DND-41 (cell line): ENCODE data around the gene PAPPA.

Experiments used
- ATAC-seq: fragments of 200-7000 bp; cut with Tn5 transposase; 3 replicates; pipeline ENCODE4 v1.9.1; 2021; ENCODE audit warnings: low read depth; ENCODE audit not compliant: insufficient read depth
- DNase-seq: peaks from one replicate; pipeline ENCODE4 v3.0.0-alpha.2; 2020
- H2AFZ ChIP-seq: 2 replicates; pipeline ENCODE4 v1.6.0; 2012; ENCODE audit warnings: low read depth, low read length
- H3K27ac ChIP-seq: 2 replicates; pipeline ENCODE4 v1.5.1; 2012; ENCODE audit warnings: low read length, inconsistent platforms
- H3K27me3 ChIP-seq: fragments of 200-600 bp; sonication (generic); 2 replicates; pipeline ENCODE4 v1.6.0; 2012; ENCODE audit warnings: low read length, mild to moderate bottlenecking, inconsistent platforms; ENCODE audit not compliant: insufficient read depth, poor library complexity
- H3K36me3 ChIP-seq: 2 replicates; pipeline ENCODE4 v1.5.1; 2012; ENCODE audit warnings: low read length, inconsistent platforms; ENCODE audit not compliant: insufficient read depth
- H3K4me1 ChIP-seq: 2 replicates; pipeline ENCODE4 v1.5.1; 2012; ENCODE audit warnings: mild to moderate bottlenecking, low read length; ENCODE audit not compliant: insufficient read depth
- H3K4me2 ChIP-seq: 2 replicates; pipeline ENCODE4 v1.6.0; 2012; ENCODE audit warnings: mild to moderate bottlenecking, moderate library complexity, low read length, inconsistent platforms; ENCODE audit not compliant: insufficient read depth
- H3K4me3 ChIP-seq, 2 experiments: fragments of 200-600 bp in 1 of 2; shearing (Covaris generic) in 1 of 2; 2 replicates each; pipeline ENCODE4 v1.5.1; 2012 to 2016; ENCODE audit warnings: inconsistent platforms in 2 of 2, low read length in 2 of 2, mild to moderate bottlenecking in 2 of 2, low read depth in 1 of 2, moderate library complexity in 1 of 2
- H3K79me2 ChIP-seq: 2 replicates; pipeline ENCODE4 v1.6.0; 2012; ENCODE audit warnings: low read length, inconsistent platforms; ENCODE audit not compliant: insufficient read depth
- H3K9ac ChIP-seq: 2 replicates; pipeline ENCODE4 v1.6.0; 2012; ENCODE audit warnings: low read depth, mild to moderate bottlenecking, inconsistent platforms, low read length, moderate library complexity
- H3K9me3 ChIP-seq: 2 replicates; pipeline ENCODE4 v1.5.1; 2012; ENCODE audit warnings: low read length, moderate library complexity, mild to moderate bottlenecking, inconsistent platforms; ENCODE audit not compliant: insufficient read depth, severe bottlenecking
- H4K20me1 ChIP-seq: 2 replicates; pipeline ENCODE4 v1.6.0; 2012; ENCODE audit warnings: low read length; ENCODE audit not compliant: insufficient read depth
- EZH2 ChIP-seq: IDR thresholded peaks from 3 replicates; pipeline ENCODE4 v1.6.1; 2012; ENCODE audit warnings: borderline replicate concordance, low read depth, mild to moderate bottlenecking, moderate library complexity, low read length, inconsistent platforms; ENCODE audit not compliant: severe bottlenecking
- TF ChIP-seq, protein P1 (sequence below): IDR thresholded peaks from 2 replicates; pipeline ENCODE4 v1.5.1; 2012; ENCODE audit warnings: borderline replicate concordance, low read length, moderate library complexity, mild to moderate bottlenecking; ENCODE audit not compliant: poor library complexity, severe bottlenecking; ENCODE audit errors: extremely low read depth

The PAPPA gene

DNA sequence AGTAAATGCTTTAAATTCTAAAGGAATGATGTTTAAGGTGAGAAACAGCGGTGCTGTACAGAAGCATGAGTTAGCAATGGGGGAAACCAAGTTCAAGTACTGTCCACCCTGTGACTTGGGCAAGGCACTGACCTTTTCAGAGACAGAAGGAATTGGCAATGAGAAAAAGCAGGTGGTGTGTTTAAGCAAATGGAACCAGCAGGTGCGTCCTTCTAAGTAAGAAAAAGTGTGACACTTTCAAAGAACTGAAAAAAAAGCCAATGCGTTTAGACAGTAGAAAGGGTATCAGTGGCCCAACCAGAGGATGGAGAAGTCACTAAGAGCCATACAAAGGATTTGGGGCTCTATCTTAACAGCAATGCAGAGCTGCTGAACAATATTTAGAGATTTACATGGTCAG, 250.6 kb downstream of the PAPPA start:
- DNase-seq (no peak), ATAC-seq (no peak)
- no peak for TF ChIP-seq EZH2
- TF ChIP-seq, protein P1, sequence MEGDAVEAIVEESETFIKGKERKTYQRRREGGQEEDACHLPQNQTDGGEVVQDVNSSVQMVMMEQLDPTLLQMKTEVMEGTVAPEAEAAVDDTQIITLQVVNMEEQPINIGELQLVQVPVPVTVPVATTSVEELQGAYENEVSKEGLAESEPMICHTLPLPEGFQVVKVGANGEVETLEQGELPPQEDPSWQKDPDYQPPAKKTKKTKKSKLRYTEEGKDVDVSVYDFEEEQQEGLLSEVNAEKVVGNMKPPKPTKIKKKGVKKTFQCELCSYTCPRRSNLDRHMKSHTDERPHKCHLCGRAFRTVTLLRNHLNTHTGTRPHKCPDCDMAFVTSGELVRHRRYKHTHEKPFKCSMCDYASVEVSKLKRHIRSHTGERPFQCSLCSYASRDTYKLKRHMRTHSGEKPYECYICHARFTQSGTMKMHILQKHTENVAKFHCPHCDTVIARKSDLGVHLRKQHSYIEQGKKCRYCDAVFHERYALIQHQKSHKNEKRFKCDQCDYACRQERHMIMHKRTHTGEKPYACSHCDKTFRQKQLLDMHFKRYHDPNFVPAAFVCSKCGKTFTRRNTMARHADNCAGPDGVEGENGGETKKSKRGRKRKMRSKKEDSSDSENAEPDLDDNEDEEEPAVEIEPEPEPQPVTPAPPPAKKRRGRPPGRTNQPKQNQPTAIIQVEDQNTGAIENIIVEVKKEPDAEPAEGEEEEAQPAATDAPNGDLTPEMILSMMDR = no peak
- no peak overlapping the region for H3K27ac ChIP-seq
- no peak overlapping the region for H2AFZ ChIP-seq
- H3K27me3 ChIP-seq = no peaks in the 10 kb centered on the region
- no peaks in the 10 kb centered on the region for H3K4me1 ChIP-seq
- H3K9ac ChIP-seq = no peak overlapping the region
- H3K79me2 ChIP-seq = no peaks in the 10 kb centered on the region
- no peaks in the 10 kb centered on the region for H4K20me1 ChIP-seq
- no peak overlapping the region for H3K4me3 ChIP-seq
- no peaks in the 10 kb centered on the region for H3K36me3 ChIP-seq
- H3K9me3 ChIP-seq = no peaks in the 10 kb centered on the region
- no peak overlapping the region for H3K4me2 ChIP-seq

DNA sequence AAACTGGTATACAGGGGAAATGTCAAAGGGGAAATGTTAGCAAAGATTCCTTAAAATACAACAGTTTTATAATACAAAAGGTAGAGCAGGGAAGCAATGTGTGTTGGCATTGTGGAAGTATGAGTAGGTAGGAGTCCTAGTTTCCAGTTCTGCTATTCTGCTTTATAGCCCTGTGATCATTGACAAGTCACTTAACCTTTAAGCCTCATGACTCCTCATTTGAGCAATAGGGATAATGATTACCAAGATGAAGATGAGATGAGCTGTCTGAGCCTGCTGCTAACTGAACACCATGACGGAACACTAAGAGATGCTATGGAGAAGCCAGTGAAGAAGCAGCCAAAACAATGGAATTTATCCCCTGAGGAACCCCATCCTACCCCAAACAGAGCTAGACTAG, 251.7 kb downstream of the PAPPA start:
- Histone ChIP-seq H3K4me3 (no peak overlapping the region), H3K27me3 (no peaks in the 10 kb centered on the region)

DNA sequence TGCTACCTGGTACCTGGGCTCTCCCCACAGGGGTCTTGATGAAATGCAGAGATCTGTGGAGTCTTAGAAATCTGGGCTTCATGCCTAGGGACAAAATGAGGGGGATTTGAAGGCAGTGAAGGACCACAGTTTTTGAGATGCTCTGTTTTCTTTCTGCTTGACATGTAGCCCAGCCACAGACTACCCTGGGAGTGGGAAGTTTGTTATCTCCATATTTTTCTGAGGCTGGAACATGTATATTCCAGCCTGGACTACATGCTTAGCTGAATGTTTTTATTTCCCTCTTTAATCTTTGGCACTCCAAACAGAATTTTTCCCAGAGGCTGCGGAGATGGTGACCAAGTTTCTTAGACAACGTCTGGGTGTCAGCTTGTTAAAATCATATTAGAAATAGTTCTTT, 252.9 kb downstream of the PAPPA start:
- H4K20me1 ChIP-seq = no peaks in the 10 kb centered on the region
- no peak overlapping the region for H3K4me3 ChIP-seq
- no peak overlapping the region for H3K9ac ChIP-seq
- no peak for ATAC-seq
- no peak for DNase-seq
- H3K36me3 ChIP-seq = no peaks in the 10 kb centered on the region
- H3K4me2 ChIP-seq = no peak overlapping the region
- no peak overlapping the region for H2AFZ ChIP-seq
- no peaks in the 10 kb centered on the region for H3K79me2 ChIP-seq
- TF ChIP-seq, protein P1 = no peak
- no peak for TF ChIP-seq EZH2
- no peaks in the 10 kb centered on the region for H3K9me3 ChIP-seq
- H3K27ac ChIP-seq = no peak overlapping the region
- no peaks in the 10 kb centered on the region for H3K27me3 ChIP-seq
- no peaks in the 10 kb centered on the region for H3K4me1 ChIP-seq

More for the DNA sequence above, 251.7 kb downstream of the PAPPA start:
- Histone ChIP-seq H3K9ac (no peak overlapping the region), H3K36me3 (no peaks in the 10 kb centered on the region), H3K9me3 (no peaks in the 10 kb centered on the region), H4K20me1 (no peaks in the 10 kb centered on the region), H3K4me2 (no peak overlapping the region), H3K4me1 (no peaks in the 10 kb centered on the region), H3K27ac (no peak overlapping the region), H3K79me2 (no peaks in the 10 kb centered on the region), H2AFZ (no peak overlapping the region)
- TF ChIP-seq, protein P1 = no peak
- TF ChIP-seq EZH2 = no peak
- DNase-seq (no peak), ATAC-seq (no peak)

DNA sequence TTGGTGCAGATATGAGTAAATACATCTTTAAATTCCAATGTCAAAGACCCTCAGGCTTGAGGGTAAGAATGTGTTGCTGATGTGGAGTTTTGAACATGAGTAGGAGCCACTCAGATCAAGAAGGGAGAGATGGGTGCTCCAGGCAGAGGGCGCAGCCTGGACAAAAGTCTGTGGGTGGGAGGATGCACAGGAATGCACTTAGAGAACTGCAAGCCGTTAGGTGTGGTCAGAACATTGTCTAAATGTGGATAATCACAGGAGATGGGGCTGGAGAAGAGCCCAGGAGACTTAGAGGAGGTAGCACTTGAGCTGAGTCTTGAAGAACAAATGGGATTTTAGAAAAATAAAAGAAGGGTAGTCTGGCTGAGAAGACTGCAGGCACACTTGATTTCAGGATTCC, 255.5 kb downstream of the PAPPA start:
- DNase-seq (no peak), ATAC-seq (no peak)
- H3K27me3 ChIP-seq = no peaks in the 10 kb centered on the region
- H4K20me1 ChIP-seq = no peaks in the 10 kb centered on the region
- no peaks in the 10 kb centered on the region for H3K36me3 ChIP-seq
- no peak overlapping the region for H3K27ac ChIP-seq
- no peaks in the 10 kb centered on the region for H3K79me2 ChIP-seq
- TF ChIP-seq, protein P1 = no peak
- TF ChIP-seq EZH2 = no peak
- no peak overlapping the region for H3K4me3 ChIP-seq
- H3K9me3 ChIP-seq = no peaks in the 10 kb centered on the region
- H3K4me2 ChIP-seq = no peak overlapping the region
- H2AFZ ChIP-seq = no peak overlapping the region
- H3K9ac ChIP-seq = no peak overlapping the region
- H3K4me1 ChIP-seq = no peaks in the 10 kb centered on the region
